Neuronal stem cell (in vitro differentiated cells): ENCODE measurements around the gene N4BP2L2.

ENCODE experiments used
- DNase-seq: peaks from one replicate; pipeline ENCODE4 v3.0.0-alpha.2; 2013; ENCODE audit warnings: low spot score
- H2AFZ ChIP-seq: one replicate; pipeline ENCODE4 v1.6.1; 2013; ENCODE audit warnings: mild to moderate bottlenecking, low read length, inconsistent platforms
- H2AK5ac ChIP-seq: 2 replicates; pipeline ENCODE4 v1.6.1; 2013; ENCODE audit warnings: low read depth, mild to moderate bottlenecking, inconsistent platforms, low read length, moderate library complexity, mixed read lengths
- H2BK120ac ChIP-seq: 2 replicates; pipeline ENCODE4 v1.6.1; 2013; ENCODE audit warnings: low read depth, mild to moderate bottlenecking, inconsistent platforms, low read length, moderate library complexity, mixed read lengths
- H2BK12ac ChIP-seq: one replicate; pipeline ENCODE4 v1.6.1; 2013; ENCODE audit warnings: low read length, inconsistent platforms
- H2BK15ac ChIP-seq: 2 replicates; pipeline ENCODE4 v1.6.1; 2013; ENCODE audit warnings: mild to moderate bottlenecking, low read length, inconsistent platforms, mixed read lengths
- H2BK5ac ChIP-seq: one replicate; pipeline ENCODE4 v1.6.1; 2013; ENCODE audit warnings: inconsistent platforms, mild to moderate bottlenecking, low read length, moderate library complexity
- H3K14ac ChIP-seq: one replicate; pipeline ENCODE4 v1.6.1; 2013; ENCODE audit warnings: low read length, inconsistent platforms
- H3K18ac ChIP-seq: 2 replicates; pipeline ENCODE4 v1.6.1; 2013; ENCODE audit warnings: low read length, inconsistent platforms
- H3K23ac ChIP-seq: 2 replicates; pipeline ENCODE4 v1.6.1; 2013; ENCODE audit warnings: low read depth, mild to moderate bottlenecking, mixed read lengths, low read length, inconsistent platforms; ENCODE audit not compliant: poor library complexity
- H3K27ac ChIP-seq: replicated peaks from 3 replicates; pipeline ENCODE4 v1.5.1; 2013; ENCODE audit warnings: low read length, inconsistent platforms
- H3K27me3 ChIP-seq, 3 experiments: 2 replicates each; pipeline ENCODE4 v1.6.1; 2013; ENCODE audit warnings: low read length in 3 of 3, mild to moderate bottlenecking in 2 of 3, inconsistent platforms in 1 of 3, low read depth in 1 of 3, mixed read lengths in 1 of 3, moderate library complexity in 1 of 3; ENCODE audit not compliant: control insufficient read depth in 3 of 3, insufficient read depth in 3 of 3
- H3K36me3 ChIP-seq, 2 donors: replicated peaks in 1 of 2; 2 replicates each; pipeline ENCODE4 v1.6.1; 2013; ENCODE audit warnings: low read length in 2 of 2; ENCODE audit not compliant: control insufficient read depth in 2 of 2, insufficient read depth in 2 of 2
- H3K4ac ChIP-seq: 2 replicates; pipeline ENCODE4 v1.6.1; 2013; ENCODE audit warnings: inconsistent platforms, mild to moderate bottlenecking, low read length, moderate library complexity
- H3K4me1 ChIP-seq, 2 donors: 1 replicate in 1 of 2; 2 replicates in 1 of 2; pipeline ENCODE4 v1.6.1; 2013; ENCODE audit warnings: low read length in 2 of 2, low read depth in 1 of 2; ENCODE audit not compliant: control insufficient read depth in 2 of 2, insufficient read depth in 1 of 2
- H3K4me2 ChIP-seq: one replicate; pipeline ENCODE4 v1.6.1; 2013; ENCODE audit warnings: mild to moderate bottlenecking, low read length, inconsistent platforms; ENCODE audit not compliant: insufficient read depth, poor library complexity, severe bottlenecking
- H3K4me3 ChIP-seq, 2 donors: 2 replicates each; pipeline ENCODE4 v1.5.1; 2013; ENCODE audit warnings: low read length in 2 of 2, mild to moderate bottlenecking in 2 of 2, inconsistent platforms in 1 of 2, moderate library complexity in 1 of 2
- H3K79me1 ChIP-seq: one replicate; pipeline ENCODE4 v1.6.1; 2013; ENCODE audit warnings: low read depth, mild to moderate bottlenecking, inconsistent platforms, low read length, moderate library complexity
- H3K9ac ChIP-seq: one replicate; pipeline ENCODE4 v1.6.1; 2013; ENCODE audit warnings: mild to moderate bottlenecking, low read depth, low read length, inconsistent platforms; ENCODE audit not compliant: poor library complexity
- H3K9me3 ChIP-seq, 2 donors: replicated peaks in 1 of 2; 2 replicates each; pipeline versions ENCODE3 to v1.6.1; 2013; ENCODE audit warnings: low read length in 2 of 2, mild to moderate bottlenecking in 2 of 2, inconsistent platforms in 1 of 2, low read depth in 1 of 2, mixed read lengths in 1 of 2, moderate library complexity in 1 of 2; ENCODE audit not compliant: control insufficient read depth in 2 of 2, insufficient read depth in 1 of 2
- H4K8ac ChIP-seq: one replicate; pipeline ENCODE4 v1.6.1; 2013; ENCODE audit warnings: low read depth, mild to moderate bottlenecking, inconsistent platforms, low read length, moderate library complexity
- H4K91ac ChIP-seq: one replicate; pipeline ENCODE4 v1.6.1; 2013; ENCODE audit warnings: low read length, low read depth, mild to moderate bottlenecking, inconsistent platforms; ENCODE audit not compliant: poor library complexity
- WGBS, 2 donors: extraction: QIAGEN DNeasy Blood & Tissue Kit; methylation state at CpG; one replicate each; pipeline ENCODE4 v1.1.7; 2013; ENCODE audit warnings: missing lambda C conversion rate in 2 of 2, mixed read lengths in 1 of 2; ENCODE audit not compliant: insufficient read length in 2 of 2, insufficient replicate concordance in 1 of 2; ENCODE audit errors: extremely low coverage in 2 of 2; 5-methylcytosine and 5-hydroxymethylcytosine counted together

The N4BP2L2 gene

GRCh38 chr13:32545083-32545482 lies 6.5 kb upstream of the N4BP2L2 start:
- H3K9ac ChIP-seq, result no peak overlapping the region
- no peak overlapping the region for H2BK120ac ChIP-seq

GRCh38 chr13:32542221-32542620 lies 3.6 kb upstream of the N4BP2L2 start:
- no peak overlapping the region for H4K91ac ChIP-seq
- H3K9me3 ChIP-seq, result peaks cover 0 to 2% of the 10 kb centered on the region in 2 donors
- no peak overlapping the region for H2AFZ ChIP-seq
- H3K9ac ChIP-seq, result no peak overlapping the region
- H3K18ac ChIP-seq, result no peak overlapping the region
- no peak for DNase-seq
- no peak overlapping the region for H3K23ac ChIP-seq
- no peak overlapping the region for H2BK120ac ChIP-seq
- WGBS, 2 donors, result no CpG with 5 or more reads among the region's 2 CpGs
- H3K79me1 ChIP-seq, result peaks cover 2% of the 10 kb centered on the region
- H3K36me3 ChIP-seq, result no peaks in the 10 kb centered on the region
- H3K4ac ChIP-seq, result no peak overlapping the region
- H3K4me1 ChIP-seq, result no peaks in the 10 kb centered on the region
- H2BK5ac ChIP-seq, result no peak overlapping the region
- H3K4me3 ChIP-seq, result no peak overlapping the region
- no peaks in the 10 kb centered on the region for H3K27me3 ChIP-seq
- H3K14ac ChIP-seq, result no peak overlapping the region
- H2AK5ac ChIP-seq, result no peak overlapping the region
- no peak overlapping the region for H4K8ac ChIP-seq
- H2BK12ac ChIP-seq, result no peak overlapping the region
- no peak overlapping the region for H3K4me2 ChIP-seq
- no peak overlapping the region for H3K27ac ChIP-seq
- H2BK15ac ChIP-seq, result no peak overlapping the region

More at GRCh38 chr13:32545083-32545482, 6.5 kb upstream of the N4BP2L2 start:
- Histone ChIP-seq H3K36me3 (no peaks in the 10 kb centered on the region), H3K79me1 (no peaks in the 10 kb centered on the region), H3K4me3 (no peak overlapping the region), H3K14ac (no peak overlapping the region), H2BK12ac (no peak overlapping the region), H3K4me1 (no peaks in the 10 kb centered on the region), H2BK5ac (no peak overlapping the region), H3K9me3 (no peaks in the 10 kb centered on the region), H3K4ac (no peak overlapping the region), H3K27ac (no peak overlapping the region), H3K4me2 (no peak overlapping the region), H2AFZ (no peak overlapping the region), H3K27me3 (no peaks in the 10 kb centered on the region), H2AK5ac (no peak overlapping the region), H4K8ac (no peak overlapping the region), H2BK15ac (no peak overlapping the region), H4K91ac (no peak overlapping the region), H3K18ac (no peak overlapping the region), H3K23ac (no peak overlapping the region)
- WGBS, 2 donors, result no CpG with 5 or more reads among the region's 2 CpGs
- no peak for DNase-seq

- Histone ChIP-seq H3K9ac (peak overlapping the region; percentile 85), H3K14ac (no peak overlapping the region), H3K79me1 (peaks cover 2% of the 10 kb centered on the region), H3K4me1 (no peaks in the 10 kb centered on the region), H3K4ac (no peak overlapping the region), H3K18ac (peak overlapping the region; percentile 72), H3K9me3 (peaks cover 0 to 25% of the 10 kb centered on the region in 2 donors), H3K27me3 (no peaks in the 10 kb centered on the region), H2BK15ac (no peak overlapping the region), H3K27ac (peak overlapping the region; percentile 84), H4K91ac (peak overlapping the region; percentile 26), H3K4me2 (peak overlapping the region; percentile 69), H3K4me3 (peak overlapping the region; percentile 68 to 88), H2BK12ac (no peak overlapping the region), H2BK5ac (no peak overlapping the region), H2AK5ac (peak overlapping the region; percentile 5), H3K23ac (no peak overlapping the region), H2AFZ (peak overlapping the region; percentile 75), H4K8ac (no peak overlapping the region), H3K36me3 (peaks cover 5 to 38% of the 10 kb centered on the region in 2 donors), H2BK120ac (no peak overlapping the region)
- no peak for DNase-seq
- WGBS, 2 donors, result no CpG with 5 or more reads among the region's 23 CpGs
Observed at GRCh38 chr13:32538143-32538620, 413 bp downstream of the N4BP2L2 start.

GRCh38 chr13:32537580-32538142 lies 934 bp downstream of the N4BP2L2 start:
- H3K9ac ChIP-seq, result peak overlapping the region; percentile 85
- peak overlapping the region; percentile 68 to 88 for H3K4me3 ChIP-seq
- no peaks in the 10 kb centered on the region for H3K27me3 ChIP-seq
- DNase-seq, result no peak
- H3K14ac ChIP-seq, result no peak overlapping the region
- no peak overlapping the region for H2BK5ac ChIP-seq
- peak overlapping the region; percentile 69 for H3K4me2 ChIP-seq
- H3K79me1 ChIP-seq, result peaks cover 2% of the 10 kb centered on the region
- H3K9me3 ChIP-seq, result peaks cover 0 to 25% of the 10 kb centered on the region in 2 donors
- H3K23ac ChIP-seq, result no peak overlapping the region
- WGBS, 2 donors, result 100% methylated on average over 1 of the region's 22 CpGs; no CpG with 5 or more reads in 1 of the 2 donors
- H4K91ac ChIP-seq, result no peak overlapping the region
- H3K4ac ChIP-seq, result no peak overlapping the region
- H3K18ac ChIP-seq, result peak overlapping the region; percentile 3
- H2BK15ac ChIP-seq, result no peak overlapping the region
- H4K8ac ChIP-seq, result no peak overlapping the region
- H2AFZ ChIP-seq, result peak overlapping the region; percentile 75
- H2BK120ac ChIP-seq, result no peak overlapping the region
- H2BK12ac ChIP-seq, result no peak overlapping the region
- peak overlapping the region; percentile 84 for H3K27ac ChIP-seq
- peak overlapping the region; percentile 5 for H2AK5ac ChIP-seq
- H3K36me3 ChIP-seq, result peaks cover 5 to 43% of the 10 kb centered on the region in 2 donors
- H3K4me1 ChIP-seq, result no peaks in the 10 kb centered on the region
